Suprapubic skin (tissue), 4 donors: Measurements from ENCODE around the gene ABI3BP. TPM values are rescaled to one million over a fixed set of nuclear protein-coding genes. Genes with fewer than 3 reads are reported as not detected.
A peak's percentile ranks its signal among the peaks of the same experiment; 100 is the strongest.

Experiments
- DNase-seq, 2 donors: peaks; one replicate each; pipeline ENCODE4 v3.0.0-alpha.2; 2019; ENCODE audit warnings: low spot score in 2 of 2
- H3K27ac ChIP-seq: fragments of 200-600 bp; sonication (generic); one replicate; pipeline ENCODE4 v1.5.1; 2019
- H3K27me3 ChIP-seq: fragments of 200-600 bp; sonication (generic); one replicate; pipeline ENCODE4 v1.5.1; 2019
- H3K36me3 ChIP-seq: fragments of 200-600 bp; sonication (generic); one replicate; pipeline ENCODE4 v1.5.1; 2019
- H3K4me1 ChIP-seq: fragments of 200-600 bp; sonication (generic); one replicate; pipeline ENCODE4 v1.5.1; 2019
- H3K4me3 ChIP-seq: fragments of 200-600 bp; sonication (generic); one replicate; pipeline ENCODE4 v1.5.1; 2019; ENCODE audit warnings: mild to moderate bottlenecking
- H3K9me3 ChIP-seq: fragments of 200-600 bp; sonication (generic); one replicate; pipeline ENCODE4 v1.5.1; 2019
- CTCF ChIP-seq, 2 donors: fragments of 200-600 bp in 1 of 2; fragments of 450-650 bp in 1 of 2; sonication (generic) in 1 of 2; IDR thresholded peaks; one replicate each; pipeline ENCODE4 v1.5.1; 2016 to 2019; ENCODE audit warnings: antibody characterized with exemption in 2 of 2, mild to moderate bottlenecking in 1 of 2, moderate library complexity in 1 of 2
- EP300 ChIP-seq: sonication (generic); formaldehyde crosslinking; IDR thresholded peaks from one replicate; pipeline ENCODE4 v1.6.1; 2017; ENCODE audit warnings: antibody characterized with exemption
- POLR2A ChIP-seq, 2 donors: fragments of 450-650 bp; IDR thresholded peaks; one replicate each; pipeline ENCODE4 v1.6.1; 2017; ENCODE audit warnings: antibody characterized with exemption in 2 of 2, mild to moderate bottlenecking in 2 of 2, moderate library complexity in 2 of 2
- POLR2AphosphoS5 ChIP-seq, 3 donors: sonication (generic); formaldehyde crosslinking; IDR thresholded peaks; one replicate each; pipeline ENCODE4 v1.6.1; 2017; ENCODE audit warnings: antibody characterized with exemption in 3 of 3
- WGBS: methylation state at CpG from one replicate; pipeline ENCODE4 v1.1.5; 2018; 5-methylcytosine and 5-hydroxymethylcytosine counted together
- total RNA-seq, 4 donors: library from RNA; depleted of rRNA; stranded (reverse); fragments of >200 nt; gene quantifications; one replicate each; pipeline ENCODE4 v1.1.0, GENCODE V29; 2016

ABI3BP gene
- total RNA-seq, 4 donors from 2014 or later, result 20.6 to 54.4 (median 38.4) TPM

- WGBS, result 49% methylated on average over 1 of the region's 1 CpG
- H3K27ac ChIP-seq, result no peak overlapping the region
- no peaks in the 10 kb centered on the region for H3K9me3 ChIP-seq
- no peak overlapping the region for H3K4me3 ChIP-seq
- no peak for TF ChIP-seq POLR2A (IDR thresholded peaks at IDR 0.05)
- no peak for TF ChIP-seq EP300
- no peaks in the 10 kb centered on the region for H3K27me3 ChIP-seq
- DNase-seq, result no peak
- peaks cover 33% of the 10 kb centered on the region for H3K36me3 ChIP-seq
- peaks cover 4% of the 10 kb centered on the region for H3K4me1 ChIP-seq
These were observed 274.1 kb downstream of the ABI3BP start for GRCh38 chr3:100719136-100719535.

- no peak for DNase-seq
- H3K4me3 ChIP-seq, result no peak overlapping the region
- no peak overlapping the region for H3K27ac ChIP-seq
- no peaks in the 10 kb centered on the region for H3K27me3 ChIP-seq
- no peaks in the 10 kb centered on the region for H3K9me3 ChIP-seq
- H3K4me1 ChIP-seq, result peaks cover 5% of the 10 kb centered on the region
- H3K36me3 ChIP-seq, result peaks cover 37% of the 10 kb centered on the region
- 95% methylated on average over 4 of the region's 4 CpGs for WGBS
- no peak for TF ChIP-seq EP300
- TF ChIP-seq CTCF (IDR thresholded peaks at IDR 0.05), result no peak
- TF ChIP-seq POLR2AphosphoS5 (IDR thresholded peaks at IDR 0.05), result no peak
- no peak for TF ChIP-seq POLR2A (IDR thresholded peaks at IDR 0.05)
These were observed 275.4 kb downstream of the ABI3BP start for GRCh38 chr3:100717637-100718487.

GRCh38 chr3:100717063-100717462, 276.2 kb downstream of the ABI3BP start:
- no peak for DNase-seq
- TF ChIP-seq POLR2AphosphoS5 (IDR thresholded peaks at IDR 0.05) (no peak), POLR2A (IDR thresholded peaks at IDR 0.05) (no peak), EP300 (no peak), CTCF (IDR thresholded peaks at IDR 0.05) (no peak)
- Histone ChIP-seq H3K27me3 (no peaks in the 10 kb centered on the region), H3K36me3 (peaks cover 32% of the 10 kb centered on the region), H3K4me3 (no peak overlapping the region), H3K4me1 (peaks cover 13% of the 10 kb centered on the region), H3K9me3 (no peaks in the 10 kb centered on the region), H3K27ac (no peak overlapping the region)
- 78% methylated on average over 2 of the region's 2 CpGs for WGBS

GRCh38 chr3:100715176-100715575, 278.0 kb downstream of the ABI3BP start:
- DNase-seq, result no peak
- H3K9me3 ChIP-seq, result no peaks in the 10 kb centered on the region
- TF ChIP-seq POLR2A (IDR thresholded peaks at IDR 0.05) (no peak), EP300 (no peak), CTCF (IDR thresholded peaks at IDR 0.05) (no peak), POLR2AphosphoS5 (IDR thresholded peaks at IDR 0.05) (no peak)
- H3K27me3 ChIP-seq, result no peaks in the 10 kb centered on the region
- H3K4me3 ChIP-seq, result no peak overlapping the region
- H3K27ac ChIP-seq, result no peak overlapping the region
- peaks cover 31% of the 10 kb centered on the region for H3K4me1 ChIP-seq
- peaks cover 16% of the 10 kb centered on the region for H3K36me3 ChIP-seq

GRCh38 chr3:100710261-100710968, 282.8 kb downstream of the ABI3BP start:
- peak; percentile 5 to 25 for TF ChIP-seq CTCF (IDR thresholded peaks at IDR 0.05)
- TF ChIP-seq POLR2AphosphoS5 (IDR thresholded peaks at IDR 0.05), result no peak
- 17% methylated on average over 8 of the region's 8 CpGs for WGBS
- no peaks in the 10 kb centered on the region for H3K27me3 ChIP-seq
- H3K36me3 ChIP-seq, result peaks cover 8% of the 10 kb centered on the region
- peak overlapping the region; percentile 73 for H3K4me3 ChIP-seq
- H3K27ac ChIP-seq, result peak overlapping the region; percentile 96
- no peak for DNase-seq
- H3K9me3 ChIP-seq, result no peaks in the 10 kb centered on the region
- H3K4me1 ChIP-seq, result peaks cover 32% of the 10 kb centered on the region
